K562 (cell line): Measurements from ENCODE around the gene SOCS2. TPM values are rescaled to one million over a fixed set of nuclear protein-coding genes. Genes with fewer than 3 reads are reported as not detected.

Experiments
- DPF2 ChIP-seq: fragments of 450-650 bp; IDR thresholded peaks from 2 replicates; pipeline ENCODE4 v1.6.1; 2016
- MEIS2 ChIP-seq: fragments of 450-650 bp; IDR thresholded peaks from 2 replicates; pipeline ENCODE4 v1.6.1; 2014; ENCODE audit warnings: mild to moderate bottlenecking; ENCODE audit not compliant: partially characterized antibody
- PHB2 ChIP-seq: fragments of 450-650 bp; IDR thresholded peaks from 2 replicates; pipeline ENCODE4 v1.6.1; 2017; ENCODE audit warnings: low read depth
- SIRT6 ChIP-seq: IDR thresholded peaks from one replicate; pipeline ENCODE4 v1.6.1; 2012; ENCODE audit warnings: low read depth, mild to moderate bottlenecking, control low read depth, inconsistent platforms, low read length, moderate library complexity
- THRAP3 ChIP-seq: fragments of 450-650 bp; IDR thresholded peaks from 2 replicates; pipeline ENCODE4 v1.6.1; 2016; ENCODE audit warnings: mild to moderate bottlenecking, inconsistent platforms, borderline replicate concordance
- polyA plus RNA-seq, 8 experiments: library from polyadenylated mRNA; depleted of rRNA in 4 of 8; stranded (reverse) in 5 of 8; unstranded in 3 of 8; fragments of >200 nt; fragmentation: Nextera tagmentation in 2 of 8; fragmentation: Illumina TruSeq in 1 of 8; extraction: Ambion mirVana in 2 of 8; extraction: Trizol in 1 of 8; gene quantifications; 2 replicates each; pipeline versions ENCODE4 v1.2.1 to v1.2.3, GENCODE V29; 2011 to 2014; ENCODE audit warnings: inconsistent platforms in 1 of 8, missing spikeins in 1 of 8
- total RNA-seq, 7 experiments: library from RNA; depleted of rRNA in 6 of 7; stranded (reverse); fragments of >200 nt in 6 of 7; fragmentation: Illumina TruSeq in 2 of 7; extraction: Trizol in 2 of 7; gene quantifications; 2 replicates each; pipeline versions ENCODE4 v1.2.1 to v1.2.3, GENCODE V29; 2011 to 2021; ENCODE audit warnings: low replicate concordance in 1 of 7
- TF ChIP-seq, protein P1 (sequence below): sonication (generic); formaldehyde crosslinking; IDR thresholded peaks from 2 replicates; pipeline ENCODE4 v1.8.0; 2023; ENCODE audit warnings: missing genetic modification reagents, mild to moderate bottlenecking, borderline replicate concordance
- TF ChIP-seq, protein P2 (sequence below): IDR thresholded peaks from 2 replicates; pipeline ENCODE4 v1.6.1; 2016; ENCODE audit warnings: missing genetic modification characterization, missing compliant biosample characterization
- TF ChIP-seq, protein P3 (sequence below): fragments of 250-450 bp; sonication (Bioruptor Pico); IDR thresholded peaks from 2 replicates; pipeline ENCODE4 v1.4.0; 2020

The SOCS2 gene
- total and polyA plus RNA-seq, 9 of the 15 experiments (the other 6 are each of a cell fraction or from before 2014, with no cell fraction given) = 37.0 to 162 (median 98.7) TPM

DNA sequence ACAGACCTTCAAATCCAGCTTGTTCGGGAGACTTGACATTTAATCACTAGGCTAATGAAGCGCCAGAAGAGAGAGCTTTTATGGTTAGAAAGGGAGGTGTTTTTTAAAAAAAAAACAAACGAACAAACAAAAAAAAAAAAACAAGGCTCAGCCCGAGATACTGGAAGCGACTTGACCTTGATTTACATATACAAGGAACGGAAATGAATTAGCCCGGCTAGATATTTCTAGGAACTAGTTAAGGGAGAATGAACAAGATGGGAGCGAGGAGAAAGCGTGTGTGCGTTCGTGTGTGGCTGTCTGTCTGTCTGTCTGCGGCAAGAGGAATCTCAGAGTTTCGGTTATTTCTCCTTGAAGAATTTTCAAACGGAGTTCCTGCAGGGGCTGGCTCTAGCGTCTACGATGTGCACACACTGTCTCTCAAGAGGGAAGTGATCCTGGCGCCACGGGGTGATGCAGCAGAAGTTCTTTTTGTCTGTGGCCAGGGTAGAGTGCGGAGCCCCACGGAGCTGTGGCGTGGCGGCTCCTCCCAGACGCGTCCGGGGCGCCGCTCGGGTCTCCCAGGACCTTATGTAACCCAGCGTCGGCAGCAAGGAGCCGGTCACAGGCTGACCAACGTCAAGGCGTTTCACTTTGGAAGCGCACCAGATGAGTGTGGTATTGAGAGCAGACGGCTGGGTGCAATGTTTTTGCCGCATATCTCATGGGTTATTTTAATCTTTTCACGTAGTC lies 18.8 kb downstream of the SOCS2 start (continued):
- TF ChIP-seq, protein P1, sequence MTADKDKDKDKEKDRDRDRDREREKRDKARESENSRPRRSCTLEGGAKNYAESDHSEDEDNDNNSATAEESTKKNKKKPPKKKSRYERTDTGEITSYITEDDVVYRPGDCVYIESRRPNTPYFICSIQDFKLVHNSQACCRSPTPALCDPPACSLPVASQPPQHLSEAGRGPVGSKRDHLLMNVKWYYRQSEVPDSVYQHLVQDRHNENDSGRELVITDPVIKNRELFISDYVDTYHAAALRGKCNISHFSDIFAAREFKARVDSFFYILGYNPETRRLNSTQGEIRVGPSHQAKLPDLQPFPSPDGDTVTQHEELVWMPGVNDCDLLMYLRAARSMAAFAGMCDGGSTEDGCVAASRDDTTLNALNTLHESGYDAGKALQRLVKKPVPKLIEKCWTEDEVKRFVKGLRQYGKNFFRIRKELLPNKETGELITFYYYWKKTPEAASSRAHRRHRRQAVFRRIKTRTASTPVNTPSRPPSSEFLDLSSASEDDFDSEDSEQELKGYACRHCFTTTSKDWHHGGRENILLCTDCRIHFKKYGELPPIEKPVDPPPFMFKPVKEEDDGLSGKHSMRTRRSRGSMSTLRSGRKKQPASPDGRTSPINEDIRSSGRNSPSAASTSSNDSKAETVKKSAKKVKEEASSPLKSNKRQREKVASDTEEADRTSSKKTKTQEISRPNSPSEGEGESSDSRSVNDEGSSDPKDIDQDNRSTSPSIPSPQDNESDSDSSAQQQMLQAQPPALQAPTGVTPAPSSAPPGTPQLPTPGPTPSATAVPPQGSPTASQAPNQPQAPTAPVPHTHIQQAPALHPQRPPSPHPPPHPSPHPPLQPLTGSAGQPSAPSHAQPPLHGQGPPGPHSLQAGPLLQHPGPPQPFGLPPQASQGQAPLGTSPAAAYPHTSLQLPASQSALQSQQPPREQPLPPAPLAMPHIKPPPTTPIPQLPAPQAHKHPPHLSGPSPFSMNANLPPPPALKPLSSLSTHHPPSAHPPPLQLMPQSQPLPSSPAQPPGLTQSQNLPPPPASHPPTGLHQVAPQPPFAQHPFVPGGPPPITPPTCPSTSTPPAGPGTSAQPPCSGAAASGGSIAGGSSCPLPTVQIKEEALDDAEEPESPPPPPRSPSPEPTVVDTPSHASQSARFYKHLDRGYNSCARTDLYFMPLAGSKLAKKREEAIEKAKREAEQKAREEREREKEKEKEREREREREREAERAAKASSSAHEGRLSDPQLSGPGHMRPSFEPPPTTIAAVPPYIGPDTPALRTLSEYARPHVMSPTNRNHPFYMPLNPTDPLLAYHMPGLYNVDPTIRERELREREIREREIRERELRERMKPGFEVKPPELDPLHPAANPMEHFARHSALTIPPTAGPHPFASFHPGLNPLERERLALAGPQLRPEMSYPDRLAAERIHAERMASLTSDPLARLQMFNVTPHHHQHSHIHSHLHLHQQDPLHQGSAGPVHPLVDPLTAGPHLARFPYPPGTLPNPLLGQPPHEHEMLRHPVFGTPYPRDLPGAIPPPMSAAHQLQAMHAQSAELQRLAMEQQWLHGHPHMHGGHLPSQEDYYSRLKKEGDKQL (CRISPR knock-in tag) = no peak
- TF ChIP-seq THRAP3 (no peak), SIRT6 (no peak), MEIS2 (peak; percentile 7), DPF2 (peak; percentile 49), PHB2 (no peak)
- TF ChIP-seq, protein P2, sequence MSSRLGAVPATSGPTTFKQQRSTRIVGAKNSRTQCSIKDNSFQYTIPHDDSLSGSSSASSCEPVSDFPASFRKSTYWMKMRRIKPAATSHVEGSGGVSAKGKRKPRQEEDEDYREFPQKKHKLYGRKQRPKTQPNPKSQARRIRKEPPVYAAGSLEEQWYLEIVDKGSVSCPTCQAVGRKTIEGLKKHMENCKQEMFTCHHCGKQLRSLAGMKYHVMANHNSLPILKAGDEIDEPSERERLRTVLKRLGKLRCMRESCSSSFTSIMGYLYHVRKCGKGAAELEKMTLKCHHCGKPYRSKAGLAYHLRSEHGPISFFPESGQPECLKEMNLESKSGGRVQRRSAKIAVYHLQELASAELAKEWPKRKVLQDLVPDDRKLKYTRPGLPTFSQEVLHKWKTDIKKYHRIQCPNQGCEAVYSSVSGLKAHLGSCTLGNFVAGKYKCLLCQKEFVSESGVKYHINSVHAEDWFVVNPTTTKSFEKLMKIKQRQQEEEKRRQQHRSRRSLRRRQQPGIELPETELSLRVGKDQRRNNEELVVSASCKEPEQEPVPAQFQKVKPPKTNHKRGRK = 0 out of 2 replicates have a peak, but pooled peaks have one; percentile 21
- TF ChIP-seq, protein P3, sequence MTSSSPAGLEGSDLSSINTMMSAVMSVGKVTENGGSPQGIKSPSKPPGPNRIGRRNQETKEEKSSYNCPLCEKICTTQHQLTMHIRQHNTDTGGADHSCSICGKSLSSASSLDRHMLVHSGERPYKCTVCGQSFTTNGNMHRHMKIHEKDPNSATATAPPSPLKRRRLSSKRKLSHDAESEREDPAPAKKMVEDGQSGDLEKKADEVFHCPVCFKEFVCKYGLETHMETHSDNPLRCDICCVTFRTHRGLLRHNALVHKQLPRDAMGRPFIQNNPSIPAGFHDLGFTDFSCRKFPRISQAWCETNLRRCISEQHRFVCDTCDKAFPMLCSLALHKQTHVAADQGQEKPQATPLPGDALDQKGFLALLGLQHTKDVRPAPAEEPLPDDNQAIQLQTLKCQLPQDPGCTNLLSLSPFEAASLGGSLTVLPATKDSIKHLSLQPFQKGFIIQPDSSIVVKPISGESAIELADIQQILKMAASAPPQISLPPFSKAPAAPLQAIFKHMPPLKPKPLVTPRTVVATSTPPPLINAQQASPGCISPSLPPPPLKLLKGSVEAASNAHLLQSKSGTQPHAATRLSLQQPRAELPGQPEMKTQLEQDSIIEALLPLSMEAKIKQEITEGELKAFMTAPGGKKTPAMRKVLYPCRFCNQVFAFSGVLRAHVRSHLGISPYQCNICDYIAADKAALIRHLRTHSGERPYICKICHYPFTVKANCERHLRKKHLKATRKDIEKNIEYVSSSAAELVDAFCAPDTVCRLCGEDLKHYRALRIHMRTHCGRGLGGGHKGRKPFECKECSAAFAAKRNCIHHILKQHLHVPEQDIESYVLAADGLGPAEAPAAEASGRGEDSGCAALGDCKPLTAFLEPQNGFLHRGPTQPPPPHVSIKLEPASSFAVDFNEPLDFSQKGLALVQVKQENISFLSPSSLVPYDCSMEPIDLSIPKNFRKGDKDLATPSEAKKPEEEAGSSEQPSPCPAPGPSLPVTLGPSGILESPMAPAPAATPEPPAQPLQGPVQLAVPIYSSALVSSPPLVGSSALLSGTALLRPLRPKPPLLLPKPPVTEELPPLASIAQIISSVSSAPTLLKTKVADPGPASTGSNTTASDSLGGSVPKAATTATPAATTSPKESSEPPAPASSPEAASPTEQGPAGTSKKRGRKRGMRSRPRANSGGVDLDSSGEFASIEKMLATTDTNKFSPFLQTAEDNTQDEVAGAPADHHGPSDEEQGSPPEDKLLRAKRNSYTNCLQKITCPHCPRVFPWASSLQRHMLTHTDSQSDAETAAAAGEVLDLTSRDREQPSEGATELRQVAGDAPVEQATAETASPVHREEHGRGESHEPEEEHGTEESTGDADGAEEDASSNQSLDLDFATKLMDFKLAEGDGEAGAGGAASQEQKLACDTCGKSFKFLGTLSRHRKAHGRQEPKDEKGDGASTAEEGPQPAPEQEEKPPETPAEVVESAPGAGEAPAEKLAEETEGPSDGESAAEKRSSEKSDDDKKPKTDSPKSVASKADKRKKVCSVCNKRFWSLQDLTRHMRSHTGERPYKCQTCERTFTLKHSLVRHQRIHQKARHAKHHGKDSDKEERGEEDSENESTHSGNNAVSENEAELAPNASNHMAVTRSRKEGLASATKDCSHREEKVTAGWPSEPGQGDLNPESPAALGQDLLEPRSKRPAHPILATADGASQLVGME = no peak
